Type B pancreatic cell (in vitro differentiated cells): ENCODE results near the gene DOK1. TPM values are rescaled to one million over a fixed set of nuclear protein-coding genes. Genes with fewer than 3 reads are reported as not detected.
"Not testable (repeated sequence)": the region's sequence is repeated elsewhere in the genome, so short reads cannot be mapped to it uniquely, and the experiment has no call there.

Experiments
- DNase-seq: peaks from one replicate; pipeline ENCODE4 v3.0.0; 2021; ENCODE audit warnings: mixed read lengths; ENCODE audit not compliant: unreplicated experiment; ENCODE audit errors: extremely low spot score
- H3K27ac Mint-ChIP-seq: 2 replicates; pipeline ENCODE4 v1.8.0; 2021; ENCODE audit warnings: mild to moderate bottlenecking, mixed read lengths
- H3K27me3 Mint-ChIP-seq: 2 replicates; pipeline ENCODE4 v1.8.0; 2021; ENCODE audit warnings: mixed read lengths
- H3K36me3 Mint-ChIP-seq: 2 replicates; pipeline ENCODE4 v1.8.0; 2021; ENCODE audit warnings: mixed read lengths
- H3K4me1 Mint-ChIP-seq: one replicate; pipeline ENCODE4 v1.8.0; 2021; ENCODE audit warnings: mixed read lengths; ENCODE audit not compliant: unreplicated experiment
- H3K4me3 Mint-ChIP-seq: 2 replicates; pipeline ENCODE4 v1.8.0; 2021; ENCODE audit warnings: mild to moderate bottlenecking, mixed read lengths
- H3K9me3 Mint-ChIP-seq: 2 replicates; pipeline ENCODE4 v1.8.0; 2021; ENCODE audit warnings: mixed read lengths
- CTCF ChIP-seq: fragments of 200-600 bp; sonication (generic); conservative IDR thresholded peaks from 2 replicates; pipeline ENCODE4 v1.5.0; 2021; ENCODE audit warnings: antibody characterized with exemption, mild to moderate bottlenecking
- total RNA-seq: library from RNA; stranded (reverse); gene quantifications from 2 replicates; pipeline ENCODE4 v1.2.1, GENCODE V29; 2021; ENCODE audit warnings: low replicate concordance

Gene DOK1
- total RNA-seq, 1 donor from 2014 or later: 9.9 TPM

- peaks cover 8% of the 10 kb centered on the region for H3K4me1 Mint-ChIP-seq
- H3K4me3 Mint-ChIP-seq: no peak overlapping the region
- H3K27me3 Mint-ChIP-seq: peaks cover 69% of the 10 kb centered on the region
- no peaks in the 10 kb centered on the region for H3K36me3 Mint-ChIP-seq
- no peaks in the 10 kb centered on the region for H3K9me3 Mint-ChIP-seq
- TF ChIP-seq CTCF: no peak
- H3K27ac Mint-ChIP-seq: no peak overlapping the region
- no peak for DNase-seq
These were observed 2.4 kb downstream of the DOK1 start for GRCh38 chr2:74556831-74557370.

- H3K36me3 Mint-ChIP-seq: no peaks in the 10 kb centered on the region
- DNase-seq: no peak
- peak overlapping the region; percentile 21 for H3K4me3 Mint-ChIP-seq
- H3K27me3 Mint-ChIP-seq: peaks cover 75% of the 10 kb centered on the region
- H3K9me3 Mint-ChIP-seq: no peaks in the 10 kb centered on the region
- peak overlapping the region; percentile 23 for H3K27ac Mint-ChIP-seq
- H3K4me1 Mint-ChIP-seq: no peaks in the 10 kb centered on the region
- TF ChIP-seq CTCF: no peak
These were observed 4.0 kb downstream of the DOK1 start for GRCh38 chr2:74558284-74559230.

- no peak for TF ChIP-seq CTCF
- Mint-ChIP-seq H3K27me3 (peaks cover 82% of the 10 kb centered on the region), H3K4me3 (no peak overlapping the region), H3K36me3 (no peaks in the 10 kb centered on the region), H3K4me1 (no peaks in the 10 kb centered on the region), H3K9me3 (no peaks in the 10 kb centered on the region), H3K27ac (no peak overlapping the region)
- no peak for DNase-seq
These were observed 5.4 kb downstream of the DOK1 start for GRCh38 chr2:74559912-74560311.

GRCh38 chr2:74560591-74560990 is 6.1 kb downstream of the DOK1 start:
- peaks cover 77% of the 10 kb centered on the region for H3K27me3 Mint-ChIP-seq
- no peaks in the 10 kb centered on the region for H3K9me3 Mint-ChIP-seq
- DNase-seq: no peak
- no peaks in the 10 kb centered on the region for H3K4me1 Mint-ChIP-seq
- no peak overlapping the region for H3K27ac Mint-ChIP-seq
- no peak for TF ChIP-seq CTCF
- no peak overlapping the region for H3K4me3 Mint-ChIP-seq
- H3K36me3 Mint-ChIP-seq: no peaks in the 10 kb centered on the region

- not testable (repeated sequence) for H3K4me1 Mint-ChIP-seq, H3K27ac Mint-ChIP-seq, H3K4me3 Mint-ChIP-seq, DNase-seq, H3K36me3 Mint-ChIP-seq, H3K9me3 Mint-ChIP-seq
- H3K27me3 Mint-ChIP-seq: peaks cover 81% of the 10 kb centered on the region
These were observed 6.5 kb downstream of the DOK1 start for GRCh38 chr2:74561022-74561421.

- DNase-seq: no peak
- no peak for TF ChIP-seq CTCF
- Mint-ChIP-seq H3K36me3 (no peaks in the 10 kb centered on the region), H3K27me3 (peaks cover 79% of the 10 kb centered on the region), H3K4me1 (no peaks in the 10 kb centered on the region), H3K9me3 (no peaks in the 10 kb centered on the region), H3K4me3 (no peak overlapping the region), H3K27ac (no peak overlapping the region)
These were observed 7.7 kb downstream of the DOK1 start for GRCh38 chr2:74562126-74562775.
